Activated CD4-positive, alpha-beta memory T cell treated with anti-CD3 and anti-CD28 coated beads, Interleukin-2, amount 10 ng/mL, durations not matched to agents 7 days and 5 days (primary cell): ENCODE data around the gene ATP2A2. TPM values are rescaled to one million over a fixed set of nuclear protein-coding genes. Genes with fewer than 3 reads are reported as not detected.

Experiments
- total RNA-seq, 2 experiments: library from RNA; stranded (reverse); gene quantifications; one replicate each; pipeline ENCODE4 v1.2.3, GENCODE V29; 2021

Gene ATP2A2
- total RNA-seq, 2 experiments from 2014 or later = 142 TPM

Other genes with a start within 250 kb of the ATP2A2 start
- gene C12orf76, start 232.7 kb upstream of the ATP2A2 start, total RNA-seq = 10 to 100 TPM; 26.2 to 29.1 TPM
- 1 to 10 TPM; 2.0 to 2.6 TPM for gene IFT81, start 156.9 kb upstream of the ATP2A2 start, total RNA-seq
- gene ANAPC7, start 122.5 kb downstream of the ATP2A2 start, total RNA-seq = 10 to 100 TPM; 47.2 to 47.3 TPM
- 100 to 1,000 TPM; 460 to 466 TPM for gene ARPC3, start 169.1 kb downstream of the ATP2A2 start, total RNA-seq
- 10 to 100 TPM; 18.9 to 21.6 TPM for gene GPN3, start 187.0 kb downstream of the ATP2A2 start, total RNA-seq
- gene FAM216A, start 187.6 kb downstream of the ATP2A2 start, total RNA-seq = 10 to 100 TPM; 14.7 to 16.7 TPM
- gene VPS29, start 220.9 kb downstream of the ATP2A2 start, total RNA-seq = 100 to 1,000 TPM; 129 to 137 TPM
- gene RAD9B, start 221.1 kb downstream of the ATP2A2 start, total RNA-seq = 1 to 10 TPM; 1.1 to 2.0 TPM